ENCODE results near the gene PDCD2L.

GRCh38 chr19:34393629-34394028, 10.6 kb upstream of the PDCD2L start:
- no peak for TF ChIP-seq CTCF (IDR thresholded peaks at IDR 0.05)
- TF ChIP-seq EP300 (IDR thresholded peaks at IDR 0.05), result no peak
- TF ChIP-seq POLR2A (IDR thresholded peaks at IDR 0.05), result no peak
